ENCODE measurements around the gene KIF26B. TPM values are rescaled to one million over a fixed set of nuclear protein-coding genes. Genes with fewer than 3 reads are reported as not detected.
A peak's percentile ranks its signal among the peaks of the same experiment; 100 is the strongest.

The KIF26B gene
- total and polyA plus RNA-seq, 2 experiments from 2014 or later: 0.03 to 0.76 TPM

DNA sequence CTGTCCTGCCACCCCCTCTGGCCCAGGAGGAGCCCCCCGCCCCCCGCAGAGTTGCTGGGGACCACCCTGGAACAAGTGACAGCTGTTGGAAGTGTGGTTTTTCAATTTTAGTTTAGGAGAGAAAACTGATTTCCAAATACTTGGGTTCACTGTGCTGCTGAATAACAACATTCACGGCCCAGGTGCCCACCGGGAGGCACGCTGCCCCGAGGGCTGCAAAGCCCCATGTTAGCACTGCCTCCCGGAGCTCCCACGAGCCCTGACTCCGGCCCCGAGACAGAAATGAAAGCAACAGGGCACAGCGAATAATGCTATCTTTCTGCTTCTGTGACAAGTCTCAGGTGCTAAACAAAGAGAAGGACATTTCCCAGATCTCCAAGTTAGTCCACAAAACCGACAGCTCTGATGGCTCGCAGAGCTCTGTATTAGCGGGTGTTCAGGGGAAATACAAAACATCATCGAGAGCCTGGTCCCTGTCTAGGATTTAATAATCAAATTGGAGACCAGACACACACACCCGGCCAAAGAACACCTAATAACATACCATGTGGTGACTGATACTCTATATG is 451.5 kb downstream of the KIF26B start:
- Histone ChIP-seq H3K4me2 (no peak overlapping the region), H4K20me1 (replicated peaks; ENCODE audit: insufficient read depth) (no peaks in the 10 kb centered on the region), H3K4me3 (no peak overlapping the region), H2AFZ (no peak overlapping the region), H3K27me3 (ENCODE audit: insufficient read depth) (no peaks in the 10 kb centered on the region), H3K36me3 (ENCODE audit: insufficient read depth) (no peaks in the 10 kb centered on the region), H3K9me2 (ENCODE audit: insufficient read depth) (no peaks in the 10 kb centered on the region; the same call in 1 of the 2 replicates), H3K79me2 (replicated peaks; ENCODE audit: insufficient read depth) (no peaks in the 10 kb centered on the region), H3K4me1 (ENCODE audit: insufficient read depth) (no peaks in the 10 kb centered on the region), H3F3A (replicated peaks; ENCODE audit: low read depth) (no peaks in the 10 kb centered on the region), H3K27ac (ENCODE audit: low read depth) (no peak overlapping the region)
- no peak overlapping the region for H3K4me3 Mint-ChIP-seq
- DNase-seq (ENCODE audit: low spot score): no peak
- no peak overlapping the region for H3K27ac Mint-ChIP-seq
- H3K27me3 Mint-ChIP-seq (ENCODE audit: insufficient read depth, low read depth, poor library complexity): peaks cover 2% of the 10 kb centered on the region
- no peaks in the 10 kb centered on the region for H3K4me1 Mint-ChIP-seq
- H3K36me3 Mint-ChIP-seq (ENCODE audit: low read depth): no peaks in the 10 kb centered on the region
- peak; percentile 34; the same call in 1 of the 3 replicates for ATAC-seq
- H3K9me3 Mint-ChIP-seq: no peaks in the 10 kb centered on the region
- no peak for TF ChIP-seq EZH2 (IDR thresholded peaks at IDR 0.05; ENCODE audit: low read depth, unreplicated experiment)
- no peak for TF ChIP-seq JUNB (IDR thresholded peaks at IDR 0.05; ENCODE audit: unreplicated experiment)
- TF ChIP-seq EZH2phosphoT487 (IDR thresholded peaks at IDR 0.05; ENCODE audit: unreplicated experiment): no peak
- no peak for TF ChIP-seq NANOG (IDR thresholded peaks at IDR 0.05; ENCODE audit: borderline replicate concordance)
- TF ChIP-seq, protein P1, sequence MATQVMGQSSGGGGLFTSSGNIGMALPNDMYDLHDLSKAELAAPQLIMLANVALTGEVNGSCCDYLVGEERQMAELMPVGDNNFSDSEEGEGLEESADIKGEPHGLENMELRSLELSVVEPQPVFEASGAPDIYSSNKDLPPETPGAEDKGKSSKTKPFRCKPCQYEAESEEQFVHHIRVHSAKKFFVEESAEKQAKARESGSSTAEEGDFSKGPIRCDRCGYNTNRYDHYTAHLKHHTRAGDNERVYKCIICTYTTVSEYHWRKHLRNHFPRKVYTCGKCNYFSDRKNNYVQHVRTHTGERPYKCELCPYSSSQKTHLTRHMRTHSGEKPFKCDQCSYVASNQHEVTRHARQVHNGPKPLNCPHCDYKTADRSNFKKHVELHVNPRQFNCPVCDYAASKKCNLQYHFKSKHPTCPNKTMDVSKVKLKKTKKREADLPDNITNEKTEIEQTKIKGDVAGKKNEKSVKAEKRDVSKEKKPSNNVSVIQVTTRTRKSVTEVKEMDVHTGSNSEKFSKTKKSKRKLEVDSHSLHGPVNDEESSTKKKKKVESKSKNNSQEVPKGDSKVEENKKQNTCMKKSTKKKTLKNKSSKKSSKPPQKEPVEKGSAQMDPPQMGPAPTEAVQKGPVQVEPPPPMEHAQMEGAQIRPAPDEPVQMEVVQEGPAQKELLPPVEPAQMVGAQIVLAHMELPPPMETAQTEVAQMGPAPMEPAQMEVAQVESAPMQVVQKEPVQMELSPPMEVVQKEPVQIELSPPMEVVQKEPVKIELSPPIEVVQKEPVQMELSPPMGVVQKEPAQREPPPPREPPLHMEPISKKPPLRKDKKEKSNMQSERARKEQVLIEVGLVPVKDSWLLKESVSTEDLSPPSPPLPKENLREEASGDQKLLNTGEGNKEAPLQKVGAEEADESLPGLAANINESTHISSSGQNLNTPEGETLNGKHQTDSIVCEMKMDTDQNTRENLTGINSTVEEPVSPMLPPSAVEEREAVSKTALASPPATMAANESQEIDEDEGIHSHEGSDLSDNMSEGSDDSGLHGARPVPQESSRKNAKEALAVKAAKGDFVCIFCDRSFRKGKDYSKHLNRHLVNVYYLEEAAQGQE (IDR thresholded peaks at IDR 0.05; ENCODE audit: unreplicated experiment): no peak
- TF ChIP-seq, protein P2, sequence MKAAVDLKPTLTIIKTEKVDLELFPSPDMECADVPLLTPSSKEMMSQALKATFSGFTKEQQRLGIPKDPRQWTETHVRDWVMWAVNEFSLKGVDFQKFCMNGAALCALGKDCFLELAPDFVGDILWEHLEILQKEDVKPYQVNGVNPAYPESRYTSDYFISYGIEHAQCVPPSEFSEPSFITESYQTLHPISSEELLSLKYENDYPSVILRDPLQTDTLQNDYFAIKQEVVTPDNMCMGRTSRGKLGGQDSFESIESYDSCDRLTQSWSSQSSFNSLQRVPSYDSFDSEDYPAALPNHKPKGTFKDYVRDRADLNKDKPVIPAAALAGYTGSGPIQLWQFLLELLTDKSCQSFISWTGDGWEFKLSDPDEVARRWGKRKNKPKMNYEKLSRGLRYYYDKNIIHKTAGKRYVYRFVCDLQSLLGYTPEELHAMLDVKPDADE (IDR thresholded peaks at IDR 0.05): no peak
- TF ChIP-seq CREB1 (CRISPR knock-in tag; IDR thresholded peaks at IDR 0.05; ENCODE audit: low read depth): no peak
- TF ChIP-seq, protein P3, sequence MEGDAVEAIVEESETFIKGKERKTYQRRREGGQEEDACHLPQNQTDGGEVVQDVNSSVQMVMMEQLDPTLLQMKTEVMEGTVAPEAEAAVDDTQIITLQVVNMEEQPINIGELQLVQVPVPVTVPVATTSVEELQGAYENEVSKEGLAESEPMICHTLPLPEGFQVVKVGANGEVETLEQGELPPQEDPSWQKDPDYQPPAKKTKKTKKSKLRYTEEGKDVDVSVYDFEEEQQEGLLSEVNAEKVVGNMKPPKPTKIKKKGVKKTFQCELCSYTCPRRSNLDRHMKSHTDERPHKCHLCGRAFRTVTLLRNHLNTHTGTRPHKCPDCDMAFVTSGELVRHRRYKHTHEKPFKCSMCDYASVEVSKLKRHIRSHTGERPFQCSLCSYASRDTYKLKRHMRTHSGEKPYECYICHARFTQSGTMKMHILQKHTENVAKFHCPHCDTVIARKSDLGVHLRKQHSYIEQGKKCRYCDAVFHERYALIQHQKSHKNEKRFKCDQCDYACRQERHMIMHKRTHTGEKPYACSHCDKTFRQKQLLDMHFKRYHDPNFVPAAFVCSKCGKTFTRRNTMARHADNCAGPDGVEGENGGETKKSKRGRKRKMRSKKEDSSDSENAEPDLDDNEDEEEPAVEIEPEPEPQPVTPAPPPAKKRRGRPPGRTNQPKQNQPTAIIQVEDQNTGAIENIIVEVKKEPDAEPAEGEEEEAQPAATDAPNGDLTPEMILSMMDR (conservative IDR thresholded peaks at IDR 0.05; ENCODE audit: low read depth in 2 of 2): no peak
- TF ChIP-seq ZNF331 (CRISPR knock-in tag; IDR thresholded peaks at IDR 0.05; ENCODE audit: low read depth): no peak
- TF ChIP-seq ZNF114 (CRISPR knock-in tag; IDR thresholded peaks at IDR 0.05): no peak
- TF ChIP-seq, protein P4, sequence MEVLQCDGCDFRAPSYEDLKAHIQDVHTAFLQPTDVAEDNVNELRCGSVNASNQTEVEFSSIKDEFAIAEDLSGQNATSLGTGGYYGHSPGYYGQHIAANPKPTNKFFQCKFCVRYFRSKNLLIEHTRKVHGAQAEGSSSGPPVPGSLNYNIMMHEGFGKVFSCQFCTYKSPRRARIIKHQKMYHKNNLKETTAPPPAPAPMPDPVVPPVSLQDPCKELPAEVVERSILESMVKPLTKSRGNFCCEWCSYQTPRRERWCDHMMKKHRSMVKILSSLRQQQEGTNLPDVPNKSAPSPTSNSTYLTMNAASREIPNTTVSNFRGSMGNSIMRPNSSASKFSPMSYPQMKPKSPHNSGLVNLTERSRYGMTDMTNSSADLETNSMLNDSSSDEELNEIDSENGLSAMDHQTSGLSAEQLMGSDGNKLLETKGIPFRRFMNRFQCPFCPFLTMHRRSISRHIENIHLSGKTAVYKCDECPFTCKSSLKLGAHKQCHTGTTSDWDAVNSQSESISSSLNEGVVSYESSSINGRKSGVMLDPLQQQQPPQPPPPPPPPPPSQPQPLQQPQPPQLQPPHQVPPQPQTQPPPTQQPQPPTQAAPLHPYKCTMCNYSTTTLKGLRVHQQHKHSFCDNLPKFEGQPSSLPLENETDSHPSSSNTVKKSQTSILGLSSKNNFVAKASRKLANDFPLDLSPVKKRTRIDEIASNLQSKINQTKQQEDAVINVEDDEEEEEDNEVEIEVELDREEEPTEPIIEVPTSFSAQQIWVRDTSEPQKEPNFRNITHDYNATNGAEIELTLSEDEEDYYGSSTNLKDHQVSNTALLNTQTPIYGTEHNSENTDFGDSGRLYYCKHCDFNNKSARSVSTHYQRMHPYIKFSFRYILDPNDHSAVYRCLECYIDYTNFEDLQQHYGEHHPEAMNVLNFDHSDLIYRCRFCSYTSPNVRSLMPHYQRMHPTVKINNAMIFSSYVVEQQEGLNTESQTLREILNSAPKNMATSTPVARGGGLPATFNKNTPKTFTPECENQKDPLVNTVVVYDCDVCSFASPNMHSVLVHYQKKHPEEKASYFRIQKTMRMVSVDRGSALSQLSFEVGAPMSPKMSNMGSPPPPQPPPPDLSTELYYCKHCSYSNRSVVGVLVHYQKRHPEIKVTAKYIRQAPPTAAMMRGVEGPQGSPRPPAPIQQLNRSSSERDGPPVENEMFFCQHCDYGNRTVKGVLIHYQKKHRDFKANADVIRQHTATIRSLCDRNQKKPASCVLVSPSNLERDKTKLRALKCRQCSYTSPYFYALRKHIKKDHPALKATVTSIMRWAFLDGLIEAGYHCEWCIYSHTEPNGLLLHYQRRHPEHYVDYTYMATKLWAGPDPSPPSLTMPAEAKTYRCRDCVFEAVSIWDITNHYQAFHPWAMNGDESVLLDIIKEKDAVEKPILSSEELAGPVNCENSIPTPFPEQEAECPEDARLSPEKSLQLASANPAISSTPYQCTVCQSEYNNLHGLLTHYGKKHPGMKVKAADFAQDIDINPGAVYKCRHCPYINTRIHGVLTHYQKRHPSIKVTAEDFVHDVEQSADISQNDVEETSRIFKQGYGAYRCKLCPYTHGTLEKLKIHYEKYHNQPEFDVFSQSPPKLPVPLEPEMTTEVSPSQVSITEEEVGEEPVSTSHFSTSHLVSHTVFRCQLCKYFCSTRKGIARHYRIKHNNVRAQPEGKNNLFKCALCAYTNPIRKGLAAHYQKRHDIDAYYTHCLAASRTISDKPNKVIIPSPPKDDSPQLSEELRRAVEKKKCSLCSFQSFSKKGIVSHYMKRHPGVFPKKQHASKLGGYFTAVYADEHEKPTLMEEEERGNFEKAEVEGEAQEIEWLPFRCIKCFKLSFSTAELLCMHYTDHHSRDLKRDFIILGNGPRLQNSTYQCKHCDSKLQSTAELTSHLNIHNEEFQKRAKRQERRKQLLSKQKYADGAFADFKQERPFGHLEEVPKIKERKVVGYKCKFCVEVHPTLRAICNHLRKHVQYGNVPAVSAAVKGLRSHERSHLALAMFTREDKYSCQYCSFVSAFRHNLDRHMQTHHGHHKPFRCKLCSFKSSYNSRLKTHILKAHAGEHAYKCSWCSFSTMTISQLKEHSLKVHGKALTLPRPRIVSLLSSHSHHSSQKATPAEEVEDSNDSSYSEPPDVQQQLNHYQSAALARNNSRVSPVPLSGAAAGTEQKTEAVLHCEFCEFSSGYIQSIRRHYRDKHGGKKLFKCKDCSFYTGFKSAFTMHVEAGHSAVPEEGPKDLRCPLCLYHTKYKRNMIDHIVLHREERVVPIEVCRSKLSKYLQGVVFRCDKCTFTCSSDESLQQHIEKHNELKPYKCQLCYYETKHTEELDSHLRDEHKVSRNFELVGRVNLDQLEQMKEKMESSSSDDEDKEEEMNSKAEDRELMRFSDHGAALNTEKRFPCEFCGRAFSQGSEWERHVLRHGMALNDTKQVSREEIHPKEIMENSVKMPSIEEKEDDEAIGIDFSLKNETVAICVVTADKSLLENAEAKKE (CRISPR knock-in tag; IDR thresholded peaks at IDR 0.05): no peak
- no peak for TF ChIP-seq STAT1 (IDR thresholded peaks at IDR 0.05; ENCODE audit: unreplicated experiment)
- TF ChIP-seq POLR2AphosphoS5 (IDR thresholded peaks at IDR 0.05; ENCODE audit: low read depth): no peak
